Femur (tissue), 1 donor: ENCODE data around the gene TP53BP2.
"Not testable (repeated sequence)": the region's sequence is repeated elsewhere in the genome, so short reads cannot be mapped to it uniquely, and the experiment has no call there.

ENCODE experiments used
- DNase-seq: peaks from one replicate; pipeline ENCODE4 v3.0.0-alpha.2; 2017

The TP53BP2 gene

DNA sequence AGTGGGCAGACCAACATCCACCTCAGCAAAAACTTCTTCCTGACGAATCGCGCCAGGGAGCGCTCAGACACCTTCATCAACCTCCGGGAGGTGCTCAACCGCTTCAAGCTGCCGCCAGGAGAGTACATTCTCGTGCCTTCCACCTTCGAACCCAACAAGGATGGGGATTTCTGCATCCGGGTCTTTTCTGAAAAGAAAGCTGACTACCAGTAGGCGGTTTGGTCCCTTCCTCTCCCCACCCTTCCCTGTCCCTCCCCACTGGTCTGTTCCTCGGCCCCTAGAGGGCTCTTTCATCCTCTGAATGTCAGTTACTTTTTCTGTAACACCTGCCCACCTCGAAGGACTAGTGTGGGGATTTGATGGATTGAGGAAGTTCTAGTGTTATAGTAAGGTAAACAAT lies 86.5 kb downstream of the TP53BP2 start:
- DNase-seq: no peak

DNA sequence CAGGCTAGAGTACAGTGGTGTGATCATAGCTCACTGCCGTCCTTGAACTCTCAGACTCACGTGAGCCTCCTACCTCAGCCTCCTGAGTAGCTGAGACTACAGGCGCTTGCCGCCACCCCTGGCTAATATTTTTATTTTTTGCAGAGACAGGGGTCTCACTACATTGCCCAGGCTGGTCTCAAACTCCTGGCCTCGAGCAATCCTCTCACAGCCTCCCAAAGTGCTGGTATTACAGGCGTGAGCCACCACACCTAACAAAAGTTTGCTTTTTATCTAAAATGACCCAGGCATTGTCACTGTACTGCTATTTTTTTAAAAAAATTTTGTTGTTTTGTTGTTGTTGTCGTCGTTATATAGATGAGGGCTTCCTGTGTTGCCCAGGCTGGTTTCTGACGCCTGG lies 87.0 kb downstream of the TP53BP2 start:
- DNase-seq: no peak

DNA sequence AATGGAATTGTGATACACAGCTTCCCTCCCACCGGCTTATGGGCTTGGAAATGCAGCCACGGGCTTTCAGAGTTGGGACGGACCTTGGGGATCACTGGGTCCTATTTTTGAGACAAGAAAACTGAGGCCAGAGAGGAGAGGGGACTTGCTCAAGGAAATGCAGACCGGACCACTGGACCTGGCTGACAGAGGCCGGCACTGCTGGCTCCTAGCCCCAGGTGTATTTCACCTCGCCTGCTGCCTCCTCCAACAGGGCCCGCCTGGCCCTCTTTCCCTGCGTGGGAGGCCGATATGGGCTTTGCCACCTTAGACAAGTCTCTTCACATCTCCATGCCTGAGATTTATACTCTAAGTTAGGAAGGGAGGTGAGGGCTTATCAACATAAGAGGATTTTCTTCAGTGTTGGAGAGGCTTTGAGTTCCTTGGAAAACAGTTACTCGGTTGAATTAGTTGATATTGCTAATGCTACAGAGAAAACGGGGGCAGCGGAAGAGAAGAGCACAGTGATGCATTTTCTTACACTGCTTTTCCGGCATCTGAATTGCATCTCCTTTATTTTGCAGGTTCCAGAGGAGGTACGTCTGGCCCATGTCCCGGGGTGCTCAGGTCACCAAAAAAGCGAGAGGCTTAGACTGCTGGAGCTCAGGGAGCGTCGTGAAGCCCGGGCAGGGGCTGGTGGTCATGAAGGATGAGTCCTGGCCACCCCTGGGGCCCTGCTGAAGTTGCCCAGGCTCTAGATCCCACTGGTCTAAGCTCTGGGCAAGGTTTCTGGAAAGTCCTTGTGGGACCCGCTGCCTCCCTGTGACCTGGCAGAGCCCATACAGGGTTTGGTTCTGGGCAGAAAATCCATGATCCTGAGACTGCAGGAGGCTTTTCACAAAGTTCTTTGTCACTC lies 88.7 kb downstream of the TP53BP2 start:
- no peak for DNase-seq

DNA sequence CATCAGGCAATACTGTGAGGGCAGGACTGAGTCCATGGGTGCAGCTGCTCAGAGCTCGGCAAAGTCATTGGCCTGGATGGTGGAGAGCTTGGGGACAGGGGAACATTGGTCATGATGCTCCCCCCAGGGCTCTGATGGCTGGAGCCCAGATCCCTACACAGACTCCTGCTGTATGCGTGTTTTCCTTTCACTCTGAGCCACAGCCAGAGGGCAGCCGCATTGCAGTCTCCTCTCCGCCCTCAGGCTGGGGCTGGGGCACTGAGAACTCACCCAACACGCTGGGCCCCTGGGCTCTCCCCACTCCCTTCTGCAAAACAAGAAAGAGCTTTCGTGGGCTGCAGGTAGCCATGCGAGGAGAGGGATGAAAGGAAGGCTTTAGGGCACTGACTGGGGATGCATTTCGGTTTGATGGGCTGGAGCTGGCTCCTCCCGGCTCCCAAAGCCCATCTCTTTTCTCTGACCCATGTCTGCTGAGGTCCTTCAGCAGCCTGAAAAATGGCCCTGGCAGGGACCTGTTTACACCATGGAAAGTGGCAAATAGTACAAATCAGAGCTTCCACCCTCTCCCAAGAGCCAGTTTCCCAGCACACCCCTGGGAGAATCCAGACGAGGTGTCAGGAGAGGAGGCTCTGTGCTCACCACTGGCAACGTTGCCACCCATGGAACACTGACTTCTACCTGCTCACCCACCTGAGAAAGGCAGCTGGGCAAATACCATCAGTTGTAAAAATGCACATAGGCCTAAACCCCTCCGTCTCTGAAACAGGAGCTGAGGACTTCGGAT lies 89.6 kb downstream of the TP53BP2 start:
- no peak for DNase-seq

DNA sequence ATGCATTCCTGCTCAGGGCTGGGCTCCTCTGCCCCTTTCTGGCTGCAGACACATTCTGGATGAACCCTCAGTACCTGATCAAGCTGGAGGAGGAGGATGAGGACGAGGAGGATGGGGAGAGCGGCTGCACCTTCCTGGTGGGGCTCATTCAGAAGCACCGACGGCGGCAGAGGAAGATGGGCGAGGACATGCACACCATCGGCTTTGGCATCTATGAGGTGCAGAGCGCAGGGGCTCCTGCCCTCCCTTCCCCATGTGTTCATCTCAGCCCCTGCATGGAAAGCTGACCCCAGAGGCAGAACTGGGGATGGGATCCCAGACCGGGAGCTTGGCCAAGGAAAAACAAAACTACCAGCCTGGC lies 90.3 kb downstream of the TP53BP2 start:
- no peak for DNase-seq

DNA sequence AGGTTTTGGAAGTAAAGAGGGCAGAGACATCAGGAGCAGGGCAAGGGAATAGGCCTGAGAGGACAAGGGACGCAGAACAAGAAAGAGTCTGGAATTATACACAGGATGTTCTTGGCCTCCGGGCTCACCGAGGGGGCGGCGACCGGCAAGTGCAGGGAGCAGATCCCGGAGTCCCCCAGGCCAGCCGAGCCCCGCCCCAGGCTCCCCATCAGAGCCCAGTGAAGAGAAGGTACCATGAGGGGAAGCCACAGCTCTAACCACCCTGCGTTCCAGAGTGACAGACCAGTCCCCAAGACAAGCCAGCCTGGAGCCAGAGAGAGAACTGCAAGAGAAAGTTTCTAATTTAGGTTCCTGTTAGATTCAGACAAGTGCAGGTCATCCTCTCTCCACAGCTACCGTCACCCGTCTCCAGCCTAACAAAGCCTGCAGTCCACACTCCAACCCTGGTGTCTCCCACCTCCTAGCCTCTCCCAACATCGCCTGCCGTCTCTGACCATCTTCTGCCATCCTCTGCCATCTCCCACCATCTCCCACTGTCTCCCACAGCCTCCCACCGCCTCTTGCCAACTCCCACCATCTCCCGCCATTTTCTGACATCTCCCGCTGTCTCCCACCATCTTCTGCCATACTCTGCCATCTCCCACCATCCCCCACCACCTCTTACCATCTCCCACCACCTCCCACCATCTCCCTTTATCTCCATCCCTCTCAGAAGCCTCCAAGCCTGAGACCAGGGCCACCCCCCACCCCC lies 90.9 kb downstream of the TP53BP2 start:
- no peak for DNase-seq

DNA sequence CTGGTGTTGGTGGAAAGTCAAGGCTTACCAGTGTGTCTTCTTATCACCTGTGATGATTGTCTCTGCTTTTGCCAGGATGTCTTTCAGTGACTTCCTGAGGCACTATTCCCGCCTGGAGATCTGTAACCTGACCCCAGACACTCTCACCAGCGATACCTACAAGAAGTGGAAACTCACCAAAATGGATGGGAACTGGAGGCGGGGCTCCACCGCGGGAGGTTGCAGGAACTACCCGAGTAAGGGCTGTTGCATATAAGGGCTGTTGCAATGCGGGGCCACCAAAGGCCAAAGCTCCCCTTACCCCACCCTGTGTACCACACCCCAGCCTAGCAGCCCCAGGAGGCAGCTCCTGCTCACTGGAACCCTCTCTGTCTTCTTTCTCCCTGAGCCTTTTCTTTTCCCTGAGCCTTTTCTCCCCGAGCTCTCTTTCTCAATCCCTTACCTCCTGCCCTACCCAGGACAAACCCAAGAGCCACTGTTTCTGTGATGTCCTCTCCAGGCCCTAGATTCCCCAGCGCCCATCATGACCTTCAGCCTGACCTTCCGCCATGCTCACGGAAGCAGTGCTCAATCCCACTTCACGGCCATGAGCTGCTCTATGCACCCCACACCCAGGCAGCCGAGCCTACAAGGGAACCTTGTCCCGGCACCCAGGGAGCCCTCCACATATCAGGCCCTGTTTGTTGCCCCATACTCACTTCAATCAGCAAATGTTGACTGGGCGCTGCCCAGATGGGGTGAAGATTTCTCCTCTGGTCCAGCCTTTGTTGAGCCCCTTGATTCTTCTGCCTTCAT lies 92.8 kb downstream of the TP53BP2 start:
- DNase-seq: no peak

DNA sequence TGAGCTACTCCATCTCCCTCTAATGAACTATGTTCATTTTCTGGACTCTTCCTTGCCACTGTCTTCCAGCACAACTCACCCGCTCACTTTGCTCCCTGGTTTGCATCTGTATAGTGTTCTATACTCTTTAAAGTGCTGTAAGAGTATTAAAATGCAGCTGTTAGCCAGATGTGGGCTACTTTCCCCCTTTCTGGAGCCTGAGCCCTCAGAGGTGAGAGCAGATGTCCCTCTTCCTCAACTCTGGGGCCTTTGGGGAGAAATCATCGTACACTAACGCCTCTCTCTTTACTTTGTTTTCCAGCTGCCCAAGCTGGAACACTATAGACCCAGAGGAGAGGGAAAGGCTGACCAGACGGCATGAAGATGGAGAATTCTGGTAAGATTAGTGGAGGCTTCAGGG lies 94.1 kb downstream of the TP53BP2 start:
- no peak for DNase-seq

DNA sequence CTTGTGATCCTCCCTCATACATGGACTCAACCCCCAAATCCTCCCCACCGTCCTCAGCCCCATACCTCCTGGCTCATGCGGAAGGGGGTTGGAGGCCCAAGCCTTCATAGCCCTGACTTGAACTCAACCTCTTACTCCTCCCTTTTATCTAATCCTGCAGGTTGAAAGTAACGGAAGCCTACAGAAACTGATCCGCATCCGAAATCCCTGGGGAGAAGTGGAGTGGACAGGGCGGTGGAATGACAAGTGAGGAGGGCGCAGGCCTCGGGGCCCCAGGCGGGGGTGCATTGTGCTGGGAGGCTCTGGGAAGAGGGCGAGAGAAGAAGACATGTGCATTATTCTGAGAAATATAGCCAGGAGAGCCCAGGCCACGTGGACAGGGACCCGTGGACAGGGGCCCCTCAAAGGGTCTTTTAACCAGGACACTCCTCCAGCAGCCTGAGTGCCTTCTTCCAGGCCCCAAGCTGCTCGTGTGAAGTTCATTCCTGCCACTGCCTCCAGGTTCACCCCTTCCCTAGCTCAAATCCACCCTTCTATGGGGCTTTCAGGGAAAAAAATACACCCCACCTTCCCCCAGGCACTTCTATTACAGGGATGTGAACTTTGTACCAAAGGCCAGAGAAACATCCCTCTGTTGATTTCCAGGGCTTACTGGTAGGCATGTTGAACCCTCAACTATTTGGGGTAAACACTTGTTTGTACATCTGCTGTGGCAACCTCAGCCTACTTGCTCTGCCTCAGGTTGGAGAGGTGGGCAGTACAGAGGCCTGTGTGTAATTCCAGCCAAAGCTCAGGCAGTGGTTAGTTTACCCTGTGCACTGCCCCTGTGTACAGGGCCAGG lies 94.8 kb downstream of the TP53BP2 start:
- no peak for DNase-seq

DNA sequence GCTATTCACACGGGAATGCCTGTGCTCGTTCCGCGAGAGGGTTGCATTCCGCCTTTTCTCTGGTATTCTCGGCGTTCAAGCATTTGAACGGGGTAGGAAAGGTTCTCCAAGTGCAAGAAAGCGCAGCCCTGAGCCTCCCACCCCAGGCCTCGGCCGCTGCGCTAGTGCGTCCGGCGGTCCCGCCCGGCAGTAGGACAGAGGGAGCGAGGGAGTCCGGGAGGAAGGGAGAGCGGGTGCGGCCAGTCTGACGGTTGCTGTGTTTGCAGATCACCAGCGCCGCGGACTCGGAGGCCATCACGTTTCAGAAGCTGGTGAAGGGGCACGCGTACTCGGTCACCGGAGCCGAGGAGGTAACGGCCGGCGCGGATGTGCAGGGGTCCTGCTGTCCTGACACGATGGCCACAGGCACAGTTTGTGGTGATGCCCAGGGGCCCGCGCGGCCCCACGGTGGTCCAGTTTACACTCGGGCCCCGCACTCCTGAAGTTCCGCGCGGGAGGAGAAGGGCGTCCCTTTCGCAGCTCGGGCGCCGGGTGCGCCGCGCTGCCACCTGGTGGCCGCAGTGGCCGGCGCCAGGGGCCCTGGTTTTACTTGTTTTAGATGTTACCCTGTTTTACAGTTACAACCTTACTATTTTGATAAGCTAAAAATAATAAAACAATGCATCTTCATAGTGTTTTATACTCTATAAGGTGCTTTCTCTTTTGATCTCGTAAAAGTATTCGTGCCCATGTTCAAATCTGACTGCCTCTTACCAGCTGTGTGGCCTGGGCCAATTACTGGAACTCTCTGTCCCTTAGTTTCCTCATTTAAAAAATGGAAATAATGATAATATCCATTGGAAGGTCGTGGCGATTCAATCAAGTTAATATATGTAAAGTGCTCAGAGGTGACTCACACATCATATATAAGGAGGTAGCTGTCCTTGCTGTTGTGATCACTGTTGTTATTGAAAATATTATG lies 96.7 kb downstream of the TP53BP2 start:
- peak; percentile 79 for DNase-seq

DNA sequence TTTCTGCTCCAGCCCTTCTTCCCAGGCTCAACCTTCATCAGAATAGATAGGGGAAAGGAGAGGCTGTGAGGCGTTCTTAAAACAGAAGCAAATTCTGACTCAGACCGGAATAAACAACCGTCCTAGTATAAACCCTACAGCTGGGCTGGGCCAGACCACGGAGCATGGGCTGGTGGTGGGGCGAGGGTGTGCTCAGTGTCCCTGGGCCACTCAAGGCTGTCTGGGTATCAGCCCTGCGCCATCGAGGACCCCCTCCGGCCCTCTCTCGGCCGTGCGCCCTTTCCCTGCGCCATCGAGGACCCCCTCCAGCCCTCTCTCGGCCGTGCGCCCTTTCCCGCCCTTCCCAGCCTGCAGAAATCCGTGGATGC lies 97.4 kb downstream of the TP53BP2 start:
- no peak for DNase-seq

DNA sequence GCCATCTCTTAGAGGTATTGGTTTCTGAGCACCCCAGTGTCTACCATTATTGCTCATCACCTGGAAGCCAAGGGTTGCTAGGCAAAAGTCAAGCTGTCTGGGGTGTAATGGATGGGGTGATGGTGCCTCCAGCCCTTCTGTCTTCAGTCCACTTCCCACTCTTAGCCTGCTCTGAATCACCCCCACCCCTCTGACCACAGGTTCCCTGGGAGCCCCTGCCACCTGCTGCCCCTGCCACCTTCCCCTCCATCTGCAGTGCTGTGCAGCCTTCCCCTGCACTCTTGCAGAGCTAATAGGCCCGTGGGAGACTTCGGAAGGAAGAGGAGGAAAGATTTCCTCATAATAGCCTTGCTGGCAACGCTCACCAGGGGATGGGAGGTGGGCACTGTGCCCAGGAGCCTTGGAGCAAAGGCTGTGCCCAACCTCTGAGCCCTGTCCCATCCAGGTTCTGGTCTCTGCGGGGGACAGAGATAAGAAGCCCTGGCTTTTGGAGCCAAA lies 97.9 kb downstream of the TP53BP2 start:
- no peak for DNase-seq

DNA sequence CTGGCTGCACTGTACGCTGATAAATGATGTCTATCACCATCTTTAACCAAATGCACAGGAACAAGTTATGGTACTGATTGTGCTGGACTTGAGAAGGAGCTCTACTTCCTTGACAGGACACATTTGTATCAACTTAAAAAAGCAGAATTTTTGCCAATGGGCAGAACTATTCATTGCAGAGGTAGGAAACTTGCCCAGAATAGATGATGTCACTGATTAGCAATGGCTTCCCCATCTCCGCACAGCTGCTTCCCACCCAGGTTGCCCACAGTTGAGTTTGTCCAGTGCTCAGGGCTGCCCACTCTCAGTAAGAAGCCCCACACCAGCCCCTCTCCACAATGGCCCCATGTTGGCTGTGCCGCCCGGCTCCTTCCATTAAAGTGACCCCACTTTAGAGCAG lies 100.0 kb downstream of the TP53BP2 start:
- DNase-seq: no peak

DNA sequence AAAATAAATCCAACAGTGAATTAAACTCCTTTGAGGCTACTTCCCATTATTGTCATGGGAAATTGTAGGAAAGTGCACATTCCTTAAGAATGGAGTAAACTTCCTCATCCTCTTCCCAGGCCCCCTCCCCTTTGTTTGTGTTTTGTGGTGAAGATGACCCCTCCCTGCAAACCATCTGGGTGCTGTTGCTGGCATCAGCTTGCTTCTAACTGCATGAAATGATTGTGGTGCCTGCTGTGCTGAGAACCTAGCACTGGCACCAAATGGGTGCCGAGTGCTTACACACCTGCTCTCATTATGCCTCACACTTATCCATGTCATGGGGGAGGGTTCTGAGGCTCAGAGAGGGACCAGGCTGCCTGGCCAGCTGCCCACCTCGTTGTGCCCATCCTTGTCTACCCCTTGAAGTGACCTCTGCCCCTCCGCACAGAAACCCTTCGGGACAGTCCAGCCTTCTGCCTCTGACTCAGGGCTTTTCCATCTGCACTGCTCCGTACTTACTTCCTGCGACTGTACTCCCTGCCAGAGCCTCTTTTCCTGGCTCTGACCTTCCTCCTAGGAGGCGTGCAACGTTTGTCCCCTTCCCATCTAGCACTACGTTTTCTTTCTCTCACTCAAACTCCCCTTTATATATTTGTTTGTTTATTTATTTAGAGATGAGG lies 102.8 kb downstream of the TP53BP2 start:
- DNase-seq: no peak

DNA sequence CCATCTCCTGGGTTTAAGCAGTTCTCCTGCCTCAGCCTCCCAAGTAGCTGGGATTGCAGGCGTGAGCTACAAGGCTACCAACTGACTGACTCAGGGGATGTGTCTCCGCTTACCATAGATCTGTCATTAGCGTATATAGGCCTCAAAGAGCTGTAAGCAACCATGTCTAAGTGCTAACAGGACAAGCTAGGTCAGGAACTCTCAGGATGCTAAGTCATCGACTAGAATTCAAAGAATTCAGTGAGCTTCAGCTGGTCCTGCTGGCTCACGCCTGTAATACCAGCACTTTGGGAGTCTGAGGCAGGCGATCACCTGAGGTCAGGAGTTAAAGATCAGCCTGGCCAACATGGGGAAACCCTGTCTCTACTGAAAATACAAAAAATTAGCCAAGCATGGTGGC lies 103.9 kb downstream of the TP53BP2 start:
- DNase-seq: no peak

DNA sequence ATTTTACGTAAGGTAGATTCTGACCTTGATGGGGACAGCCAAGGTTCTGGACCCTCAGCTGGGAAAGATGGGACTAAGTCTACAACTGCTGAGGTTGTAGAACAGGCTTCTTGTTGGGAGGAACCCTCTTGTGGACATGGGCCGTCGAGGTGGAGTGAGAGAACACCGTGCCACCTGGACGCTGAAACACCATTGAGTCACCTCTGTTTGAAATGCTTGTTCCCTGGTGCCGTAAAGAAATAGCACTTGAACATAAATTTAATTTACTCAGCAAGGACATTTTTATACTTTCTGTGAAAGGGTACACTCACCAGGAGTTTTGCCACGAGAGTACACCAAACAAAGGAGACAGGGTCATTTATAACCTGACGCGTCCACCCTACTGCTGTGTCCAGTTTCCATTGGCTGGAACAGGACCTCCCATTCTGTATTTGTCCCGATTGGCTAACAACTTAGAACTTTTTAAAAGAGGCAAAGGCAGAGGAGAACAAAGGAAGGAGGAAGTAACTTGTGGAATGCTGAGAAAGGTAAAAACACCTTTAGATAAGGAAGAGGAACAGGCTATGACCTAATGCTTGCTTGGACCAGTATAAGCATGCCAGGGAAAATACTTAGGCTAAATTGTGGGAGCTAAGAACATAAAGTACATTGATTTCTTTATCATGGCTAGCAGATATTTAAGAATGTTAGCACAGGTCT lies 105.6 kb downstream of the TP53BP2 start:
- not testable (repeated sequence) for DNase-seq

DNA sequence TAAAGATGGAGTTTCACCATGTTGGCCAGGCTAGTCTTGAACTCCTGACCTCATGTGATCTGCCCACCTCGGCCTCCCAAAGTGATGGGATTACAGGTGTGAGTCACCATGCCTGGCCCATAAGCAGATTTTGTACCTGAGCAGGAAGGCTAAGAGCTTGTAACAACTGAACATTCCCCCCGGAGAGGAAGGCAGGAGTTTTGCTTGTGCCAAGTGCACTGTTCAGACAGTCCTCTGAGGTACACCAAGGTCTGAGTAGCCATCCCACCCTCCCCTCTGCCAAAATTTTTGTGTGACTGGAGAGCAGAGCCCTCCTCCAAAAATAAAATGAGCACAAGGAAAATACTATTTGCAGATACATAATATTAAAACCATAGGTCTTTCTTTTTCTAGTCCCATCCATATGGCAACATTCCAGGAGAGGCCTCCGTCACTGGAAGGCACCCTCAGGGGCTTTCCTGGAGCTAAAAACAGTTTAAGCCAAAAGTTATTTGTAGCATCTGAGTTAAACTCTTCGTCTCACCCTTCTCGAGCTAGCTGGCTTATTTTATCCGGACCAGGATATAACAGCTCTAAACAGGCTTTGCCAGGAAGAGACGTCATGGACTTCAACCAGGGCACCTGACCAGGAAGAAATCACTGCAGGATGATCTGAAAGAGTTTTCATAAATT lies 106.2 kb downstream of the TP53BP2 start:
- peak; percentile 80 for DNase-seq
